ENCODE measurements around the gene LMTK3. TPM values are rescaled to one million over a fixed set of nuclear protein-coding genes. Genes with fewer than 3 reads are reported as not detected.

Gene LMTK3
- total and polyA plus RNA-seq, 2 experiments from 2014 or later = 1.1 to 7.4 TPM

DNA sequence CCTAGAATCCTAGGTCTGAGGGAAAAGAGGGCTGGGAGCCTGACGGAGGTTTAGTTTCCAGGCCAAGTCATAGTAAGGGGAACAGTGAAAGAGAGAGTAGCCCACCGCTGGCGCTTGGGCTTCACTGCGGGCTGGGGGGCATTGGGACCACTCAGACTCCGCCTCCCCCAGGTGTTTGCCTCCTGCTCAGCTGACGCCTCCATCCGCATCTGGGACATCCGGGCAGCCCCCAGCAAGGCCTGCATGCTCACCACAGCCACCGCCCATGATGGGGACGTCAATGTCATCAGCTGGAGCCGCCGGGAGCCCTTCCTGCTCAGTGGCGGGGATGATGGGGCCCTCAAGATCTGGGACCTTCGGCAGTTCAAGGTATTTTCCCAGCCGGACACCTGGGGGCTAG lies 60.8 kb downstream of the LMTK3 start:
- Histone ChIP-seq H3K27me3 (no peaks in the 10 kb centered on the region), H3K36me3 (peaks cover 28% of the 10 kb centered on the region), H3K27ac (no peak overlapping the region), H3K4me3 (no peak overlapping the region), H3K4me1 (ENCODE audit: low read depth) (peaks cover 4% of the 10 kb centered on the region), H3K9me3 (ENCODE audit: low read depth) (no peaks in the 10 kb centered on the region)
- DNase-seq (ENCODE audit: low read depth in 1 of 2, low spot score in 1 of 2) = no peak
- no peak for TF ChIP-seq CTCF (IDR thresholded peaks at IDR 0.05; ENCODE audit: low read depth, low read length)

GRCh38 chr19:48450441-48450840 lies 61.2 kb downstream of the LMTK3 start:
- no peaks in the 10 kb centered on the region for H3K27me3 ChIP-seq
- peaks cover 28% of the 10 kb centered on the region for H3K36me3 ChIP-seq
- H3K4me1 ChIP-seq (ENCODE audit: low read depth) = peaks cover 4% of the 10 kb centered on the region
- no peaks in the 10 kb centered on the region for H3K9me3 ChIP-seq (ENCODE audit: low read depth)
- no peak for DNase-seq (ENCODE audit: low read depth in 1 of 2, low spot score in 1 of 2)
- TF ChIP-seq CTCF (IDR thresholded peaks at IDR 0.05; ENCODE audit: low read depth, low read length) = no peak
- no peak overlapping the region for H3K27ac ChIP-seq
- no peak overlapping the region for H3K4me3 ChIP-seq

- DNase-seq (ENCODE audit: low read depth in 1 of 2, low spot score in 1 of 2) = no peak
- no peak overlapping the region for H3K4me3 ChIP-seq
- H3K27me3 ChIP-seq = no peaks in the 10 kb centered on the region
- no peak for TF ChIP-seq CTCF (IDR thresholded peaks at IDR 0.05; ENCODE audit: low read depth, low read length)
- H3K9me3 ChIP-seq (ENCODE audit: low read depth) = no peaks in the 10 kb centered on the region
- H3K4me1 ChIP-seq (ENCODE audit: low read depth) = peaks cover 4% of the 10 kb centered on the region
- H3K36me3 ChIP-seq = peaks cover 26% of the 10 kb centered on the region
- no peak overlapping the region for H3K27ac ChIP-seq
Measured at GRCh38 chr19:48448563-48448962, 63.1 kb downstream of the LMTK3 start.

DNA sequence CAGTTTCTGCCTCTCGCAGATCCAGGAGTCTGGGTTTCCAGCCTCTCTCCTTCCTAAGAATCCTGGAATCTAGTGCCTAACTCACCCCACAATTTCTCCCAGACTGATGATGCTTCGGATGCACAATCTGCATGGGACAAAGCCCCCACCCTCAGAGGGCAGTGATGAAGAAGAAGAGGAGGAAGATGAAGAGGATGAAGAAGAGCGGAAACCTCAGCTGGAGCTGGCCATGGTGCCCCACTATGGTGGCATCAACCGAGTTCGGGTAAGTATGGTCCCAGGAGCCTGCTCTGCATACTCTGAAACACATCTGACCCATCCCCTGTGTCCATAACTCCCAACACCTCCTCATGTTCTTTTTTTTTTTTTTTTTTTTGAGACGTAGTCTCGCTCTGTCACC lies 65.1 kb downstream of the LMTK3 start:
- Histone ChIP-seq H3K27ac (peak overlapping the region; percentile 76), H3K9me3 (ENCODE audit: low read depth) (no peaks in the 10 kb centered on the region), H3K4me1 (ENCODE audit: low read depth) (peaks cover 4% of the 10 kb centered on the region), H3K4me3 (peak overlapping the region; percentile 82), H3K36me3 (peaks cover 15% of the 10 kb centered on the region), H3K27me3 (no peaks in the 10 kb centered on the region)
- TF ChIP-seq CTCF (IDR thresholded peaks at IDR 0.05; ENCODE audit: low read depth, low read length) = no peak
- DNase-seq (ENCODE audit: low read depth in 1 of 2, low spot score in 1 of 2) = no peak

GRCh38 chr19:48445606-48446481 lies 65.8 kb downstream of the LMTK3 start, which contains the start of gene GRWD1:
TSS of gene GRWD1 (plus strand) at chr19:48445983. CDS start at chr19:48446006, 23 bp downstream.
- no peaks in the 10 kb centered on the region for H3K27me3 ChIP-seq
- peaks cover 10% of the 10 kb centered on the region for H3K36me3 ChIP-seq
- no peaks in the 10 kb centered on the region for H3K9me3 ChIP-seq (ENCODE audit: low read depth)
- TF ChIP-seq CTCF (IDR thresholded peaks at IDR 0.05; ENCODE audit: low read depth, low read length) = peak; percentile 7
- peaks cover 4% of the 10 kb centered on the region for H3K4me1 ChIP-seq (ENCODE audit: low read depth)
- DNase-seq (ENCODE audit: low read depth in 1 of 2, low spot score in 1 of 2) = peak; percentile 97
- peak within 1 kb of the TSS; percentile 76 for H3K27ac ChIP-seq
- H3K4me3 ChIP-seq = peak within 1 kb of the TSS; percentile 82

All from cardiac muscle cell (in vitro differentiated cells and primary cell).